WERI-Rb-1 (cell line): ENCODE results near the gene BFSP1.

Source experiments
- DNase-seq: peaks from one replicate; pipeline ENCODE4 v3.0.0-alpha.2; 2020
- H3K27ac ChIP-seq: fragments of 250-450 bp; sonication (Bioruptor Pico); 2 replicates; pipeline ENCODE4 v1.5.1; 2020; ENCODE audit warnings: mild to moderate bottlenecking, moderate library complexity
- H3K27me3 ChIP-seq: fragments of 250-450 bp; sonication (Bioruptor Pico); 2 replicates; pipeline ENCODE4 v1.5.1; 2021; ENCODE audit warnings: mild to moderate bottlenecking, low read depth, moderate library complexity; ENCODE audit not compliant: insufficient read depth, severe bottlenecking
- H3K36me3 ChIP-seq: fragments of 250-450 bp; sonication (Bioruptor Pico); 2 replicates; pipeline ENCODE4 v1.5.1; 2020; ENCODE audit warnings: mild to moderate bottlenecking, moderate library complexity
- H3K4me3 ChIP-seq: 2 replicates; pipeline ENCODE4 v1.5.1; 2011; ENCODE audit warnings: low read depth, mild to moderate bottlenecking, control low read depth, low read length
- H3K9me3 ChIP-seq: fragments of 250-450 bp; sonication (Bioruptor Pico); 2 replicates; pipeline ENCODE4 v1.5.1; 2021; ENCODE audit warnings: mild to moderate bottlenecking, moderate library complexity; ENCODE audit not compliant: severe bottlenecking
- TF ChIP-seq, protein P1 (sequence below): IDR thresholded peaks from 2 replicates; pipeline ENCODE4 v1.5.1; 2011; ENCODE audit warnings: low read depth, mild to moderate bottlenecking, control low read depth, inconsistent platforms, low read length

The BFSP1 gene

DNA sequence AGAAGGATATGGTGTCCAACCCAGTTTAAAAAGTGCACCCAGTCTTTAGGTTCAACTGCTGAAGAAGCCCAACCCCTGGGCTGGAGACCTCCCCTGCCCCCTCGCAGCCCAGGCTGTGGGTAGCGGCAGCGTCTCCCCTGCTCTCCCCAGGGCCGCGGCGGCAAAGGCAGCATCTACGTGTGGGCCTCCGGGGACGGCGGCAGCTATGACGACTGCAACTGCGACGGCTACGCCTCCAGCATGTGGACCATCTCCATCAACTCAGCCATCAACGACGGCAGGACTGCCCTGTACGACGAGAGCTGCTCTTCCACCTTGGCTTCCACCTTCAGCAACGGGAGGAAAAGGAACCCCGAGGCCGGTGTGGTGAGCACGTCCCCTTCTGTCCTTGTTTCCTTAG is 77.6 kb downstream of the BFSP1 start:
- Histone ChIP-seq H3K27me3 (no peaks in the 10 kb centered on the region), H3K36me3 (peaks cover 38% of the 10 kb centered on the region), H3K4me3 (no peak overlapping the region), H3K9me3 (no peaks in the 10 kb centered on the region), H3K27ac (no peak overlapping the region)
- no peak for DNase-seq
- TF ChIP-seq, protein P1, sequence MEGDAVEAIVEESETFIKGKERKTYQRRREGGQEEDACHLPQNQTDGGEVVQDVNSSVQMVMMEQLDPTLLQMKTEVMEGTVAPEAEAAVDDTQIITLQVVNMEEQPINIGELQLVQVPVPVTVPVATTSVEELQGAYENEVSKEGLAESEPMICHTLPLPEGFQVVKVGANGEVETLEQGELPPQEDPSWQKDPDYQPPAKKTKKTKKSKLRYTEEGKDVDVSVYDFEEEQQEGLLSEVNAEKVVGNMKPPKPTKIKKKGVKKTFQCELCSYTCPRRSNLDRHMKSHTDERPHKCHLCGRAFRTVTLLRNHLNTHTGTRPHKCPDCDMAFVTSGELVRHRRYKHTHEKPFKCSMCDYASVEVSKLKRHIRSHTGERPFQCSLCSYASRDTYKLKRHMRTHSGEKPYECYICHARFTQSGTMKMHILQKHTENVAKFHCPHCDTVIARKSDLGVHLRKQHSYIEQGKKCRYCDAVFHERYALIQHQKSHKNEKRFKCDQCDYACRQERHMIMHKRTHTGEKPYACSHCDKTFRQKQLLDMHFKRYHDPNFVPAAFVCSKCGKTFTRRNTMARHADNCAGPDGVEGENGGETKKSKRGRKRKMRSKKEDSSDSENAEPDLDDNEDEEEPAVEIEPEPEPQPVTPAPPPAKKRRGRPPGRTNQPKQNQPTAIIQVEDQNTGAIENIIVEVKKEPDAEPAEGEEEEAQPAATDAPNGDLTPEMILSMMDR: no peak

- TF ChIP-seq, protein P1: no peak
- DNase-seq: no peak
Observed at GRCh38 chr20:17452441-17452840, 78.7 kb downstream of the BFSP1 start.

GRCh38 chr20:17449031-17449430 is 82.1 kb downstream of the BFSP1 start:
- TF ChIP-seq, protein P1: no peak
- no peak overlapping the region for H3K27ac ChIP-seq
- DNase-seq: peak; percentile 48

More at GRCh38 chr20:17452441-17452840, 78.7 kb downstream of the BFSP1 start:
- Histone ChIP-seq H3K9me3 (no peaks in the 10 kb centered on the region), H3K4me3 (no peak overlapping the region), H3K27ac (no peak overlapping the region), H3K27me3 (no peaks in the 10 kb centered on the region), H3K36me3 (peaks cover 29% of the 10 kb centered on the region)

DNA sequence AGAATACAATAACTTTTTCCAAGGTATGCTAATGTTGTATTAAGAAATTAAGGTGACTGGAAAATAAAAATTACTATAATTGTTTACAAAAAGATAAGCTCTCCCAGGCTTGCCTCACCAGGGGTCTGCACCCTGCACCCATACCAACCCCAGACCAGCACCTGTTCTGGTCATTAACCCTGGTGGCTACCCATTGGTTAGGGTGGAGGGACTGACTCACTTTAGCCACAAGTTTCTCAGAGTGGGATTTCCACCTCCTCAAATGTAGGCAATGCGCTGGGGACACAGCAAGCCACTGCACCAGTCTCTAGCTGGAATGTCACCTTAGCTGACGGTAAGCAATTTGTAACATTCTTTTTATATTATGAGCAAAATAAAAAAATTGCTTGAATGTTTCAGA is 83.1 kb downstream of the BFSP1 start:
- Histone ChIP-seq H3K27ac (no peak overlapping the region), H3K27me3 (no peaks in the 10 kb centered on the region), H3K9me3 (no peaks in the 10 kb centered on the region), H3K36me3 (no peaks in the 10 kb centered on the region), H3K4me3 (no peak overlapping the region)
- no peak for DNase-seq
- TF ChIP-seq, protein P1: no peak

More at GRCh38 chr20:17449031-17449430, 82.1 kb downstream of the BFSP1 start:
- Histone ChIP-seq H3K4me3 (no peak overlapping the region), H3K27me3 (no peaks in the 10 kb centered on the region), H3K36me3 (no peaks in the 10 kb centered on the region; the same call in 1 of the 2 replicates), H3K9me3 (no peaks in the 10 kb centered on the region)

- no peaks in the 10 kb centered on the region for H3K36me3 ChIP-seq
- TF ChIP-seq, protein P1: no peak
- no peak for DNase-seq
- H3K27me3 ChIP-seq: no peaks in the 10 kb centered on the region
- no peak overlapping the region for H3K27ac ChIP-seq
- no peak overlapping the region for H3K4me3 ChIP-seq
- no peaks in the 10 kb centered on the region for H3K9me3 ChIP-seq
Observed at GRCh38 chr20:17446171-17446570, 85.0 kb downstream of the BFSP1 start.

- TF ChIP-seq, protein P1: no peak
- H3K27ac ChIP-seq: no peak overlapping the region
- H3K9me3 ChIP-seq: no peaks in the 10 kb centered on the region
- no peaks in the 10 kb centered on the region for H3K27me3 ChIP-seq
- no peak overlapping the region for H3K4me3 ChIP-seq
- no peak for DNase-seq
- H3K36me3 ChIP-seq: no peaks in the 10 kb centered on the region
Observed at GRCh38 chr20:17445543-17445942, 85.6 kb downstream of the BFSP1 start.
